Endodermal cell (in vitro differentiated cells): ENCODE results near the gene CDH4. TPM values are rescaled to one million over a fixed set of nuclear protein-coding genes. Genes with fewer than 3 reads are reported as not detected.

Source experiments
- DNase-seq: peaks from one replicate; pipeline ENCODE4 v3.0.0-alpha.2; 2017
- H3K27ac ChIP-seq: 2 replicates; pipeline ENCODE4 v1.5.1; 2013; ENCODE audit warnings: mild to moderate bottlenecking, low read depth, low read length, moderate library complexity
- H3K27me3 ChIP-seq: 2 replicates; pipeline ENCODE4 v1.6.1; 2013; ENCODE audit warnings: mild to moderate bottlenecking, low read length, moderate library complexity; ENCODE audit not compliant: insufficient read depth, control insufficient read depth, poor library complexity, severe bottlenecking
- H3K36me3 ChIP-seq: 2 replicates; pipeline ENCODE4 v1.7.0; 2013; ENCODE audit warnings: mild to moderate bottlenecking, low read length, moderate library complexity; ENCODE audit not compliant: control insufficient read depth, insufficient read depth
- H3K4me1 ChIP-seq: one replicate; pipeline ENCODE4 v1.7.0; 2013; ENCODE audit warnings: low read length; ENCODE audit not compliant: control insufficient read depth, insufficient read depth
- H3K4me3 ChIP-seq: 2 replicates; pipeline ENCODE4 v1.5.1; 2013; ENCODE audit warnings: mild to moderate bottlenecking, low read length, moderate library complexity
- H3K9ac ChIP-seq: 2 replicates; pipeline ENCODE4 v1.6.1; 2013; ENCODE audit warnings: mild to moderate bottlenecking, low read length, moderate library complexity; ENCODE audit not compliant: poor library complexity, severe bottlenecking; ENCODE audit errors: extremely low read depth
- H3K9me3 ChIP-seq: 2 replicates; pipeline ENCODE4 v1.6.1; 2013; ENCODE audit warnings: mild to moderate bottlenecking, low read length, moderate library complexity; ENCODE audit not compliant: control insufficient read depth
- H3K27ac Mint-ChIP-seq: 2 replicates; pipeline ENCODE4 v1.8.0; 2020; ENCODE audit warnings: mixed read lengths
- H3K27me3 Mint-ChIP-seq: 2 replicates; pipeline ENCODE4 v1.8.0; 2021; ENCODE audit warnings: mild to moderate bottlenecking, mixed read lengths; ENCODE audit not compliant: insufficient read depth
- H3K36me3 Mint-ChIP-seq: 2 replicates; pipeline ENCODE4 v1.8.0; 2020; ENCODE audit warnings: low read depth, mixed read lengths
- H3K4me1 Mint-ChIP-seq: 2 replicates; pipeline ENCODE4 v1.8.0; 2020; ENCODE audit warnings: mixed read lengths
- H3K4me3 Mint-ChIP-seq: 2 replicates; pipeline ENCODE4 v1.8.0; 2020; ENCODE audit warnings: mild to moderate bottlenecking, moderate library complexity, mixed read lengths
- H3K9me3 Mint-ChIP-seq: 2 replicates; pipeline ENCODE4 v1.8.0; 2020; ENCODE audit warnings: mild to moderate bottlenecking, mixed read lengths
- WGBS, 2 experiments: methylation state at CpG; one replicate each; pipeline versions ENCODE4 v1.1.5 to v1.1.7; 2013; ENCODE audit warnings: missing lambda C conversion rate in 2 of 2, mixed read lengths in 1 of 2; ENCODE audit not compliant: insufficient coverage in 1 of 2, insufficient read length in 1 of 2; 5-methylcytosine and 5-hydroxymethylcytosine counted together
- total RNA-seq, 2 donors: library from RNA; stranded (reverse); fragmentation: NEBNext Ultra II Directional in 1 of 2; extraction: Animal tissue kit (Norgen Biotek cat#: 25700) in 1 of 2; gene quantifications; 2 replicates in 1 of 2; 3 replicates in 1 of 2; pipeline ENCODE4 v1.2.1, GENCODE V29; 2021
- TF ChIP-seq, protein P1 (sequence below): fragments of 200-600 bp; sonication (generic); conservative IDR thresholded peaks from 2 replicates; pipeline ENCODE4 v1.5.0; 2021; ENCODE audit warnings: antibody characterized with exemption, mild to moderate bottlenecking

The CDH4 gene
- total RNA-seq, 2 donors from 2014 or later = 1.8 to 5.8 TPM

DNA sequence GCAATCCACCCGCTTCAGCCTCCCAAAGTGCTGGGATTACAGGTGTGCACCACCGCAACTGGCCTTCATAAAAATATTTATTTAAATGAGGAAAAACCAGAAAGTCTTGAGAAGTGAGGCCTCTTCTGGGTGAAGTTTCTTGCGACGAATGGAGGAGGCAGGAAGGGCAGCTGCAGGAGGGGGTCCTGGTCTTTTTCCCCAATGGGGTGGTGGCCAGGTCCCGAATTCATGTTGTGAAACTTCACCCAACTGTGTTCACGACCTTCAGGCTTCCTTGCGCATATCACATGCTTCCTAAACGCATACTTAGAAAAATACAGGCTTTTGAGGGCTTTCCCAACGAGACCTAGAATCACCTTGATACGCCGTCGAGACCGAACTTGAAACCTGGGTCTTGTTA is 145.1 kb downstream of the CDH4 start:
- H3K4me3 ChIP-seq = no peak overlapping the region
- H3K9ac ChIP-seq = no peak overlapping the region
- H3K9me3 ChIP-seq = no peaks in the 10 kb centered on the region
- no peaks in the 10 kb centered on the region for H3K27me3 ChIP-seq
- TF ChIP-seq, protein P1, sequence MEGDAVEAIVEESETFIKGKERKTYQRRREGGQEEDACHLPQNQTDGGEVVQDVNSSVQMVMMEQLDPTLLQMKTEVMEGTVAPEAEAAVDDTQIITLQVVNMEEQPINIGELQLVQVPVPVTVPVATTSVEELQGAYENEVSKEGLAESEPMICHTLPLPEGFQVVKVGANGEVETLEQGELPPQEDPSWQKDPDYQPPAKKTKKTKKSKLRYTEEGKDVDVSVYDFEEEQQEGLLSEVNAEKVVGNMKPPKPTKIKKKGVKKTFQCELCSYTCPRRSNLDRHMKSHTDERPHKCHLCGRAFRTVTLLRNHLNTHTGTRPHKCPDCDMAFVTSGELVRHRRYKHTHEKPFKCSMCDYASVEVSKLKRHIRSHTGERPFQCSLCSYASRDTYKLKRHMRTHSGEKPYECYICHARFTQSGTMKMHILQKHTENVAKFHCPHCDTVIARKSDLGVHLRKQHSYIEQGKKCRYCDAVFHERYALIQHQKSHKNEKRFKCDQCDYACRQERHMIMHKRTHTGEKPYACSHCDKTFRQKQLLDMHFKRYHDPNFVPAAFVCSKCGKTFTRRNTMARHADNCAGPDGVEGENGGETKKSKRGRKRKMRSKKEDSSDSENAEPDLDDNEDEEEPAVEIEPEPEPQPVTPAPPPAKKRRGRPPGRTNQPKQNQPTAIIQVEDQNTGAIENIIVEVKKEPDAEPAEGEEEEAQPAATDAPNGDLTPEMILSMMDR = no peak
- no peaks in the 10 kb centered on the region for H3K4me1 ChIP-seq
- WGBS, 2 experiments = 89 to 91% methylated on average over 12 to 13 of the region's 13 CpGs
- H3K27me3 Mint-ChIP-seq = peaks cover 22% of the 10 kb centered on the region
- H3K27ac Mint-ChIP-seq = no peak overlapping the region
- H3K4me3 Mint-ChIP-seq = no peak overlapping the region
- no peak for DNase-seq
- no peaks in the 10 kb centered on the region for H3K9me3 Mint-ChIP-seq
- no peaks in the 10 kb centered on the region for H3K36me3 Mint-ChIP-seq
- no peaks in the 10 kb centered on the region for H3K36me3 ChIP-seq
- peaks cover 3% of the 10 kb centered on the region for H3K4me1 Mint-ChIP-seq
- H3K27ac ChIP-seq = no peak overlapping the region

DNA sequence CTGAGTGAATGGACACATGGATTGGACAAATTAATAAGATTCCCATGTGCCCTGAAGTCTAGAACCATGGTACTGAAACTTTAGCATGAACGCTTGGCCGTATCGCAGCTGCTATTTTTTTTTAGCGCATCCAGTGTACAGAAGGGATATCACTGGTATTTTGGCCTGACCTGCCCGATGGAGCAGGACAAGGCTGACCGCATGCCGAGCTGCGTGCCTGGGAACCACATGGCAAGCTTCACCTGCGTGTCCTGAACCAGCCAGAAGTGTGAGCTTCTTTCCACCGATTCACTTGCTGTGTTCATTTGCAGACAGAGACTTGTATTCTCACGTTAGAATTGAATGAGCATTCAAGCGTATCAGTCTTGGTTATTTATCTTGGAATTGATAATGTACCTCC is 145.7 kb downstream of the CDH4 start:
- H3K27me3 Mint-ChIP-seq = peaks cover 23% of the 10 kb centered on the region
- no peaks in the 10 kb centered on the region for H3K36me3 Mint-ChIP-seq
- H3K4me3 Mint-ChIP-seq = no peak overlapping the region
- Histone ChIP-seq H3K4me1 (no peaks in the 10 kb centered on the region), H3K9ac (no peak overlapping the region), H3K9me3 (no peaks in the 10 kb centered on the region), H3K27ac (no peak overlapping the region), H3K36me3 (no peaks in the 10 kb centered on the region), H3K4me3 (no peak overlapping the region), H3K27me3 (no peaks in the 10 kb centered on the region)
- TF ChIP-seq, protein P1 = no peak
- no peak overlapping the region for H3K27ac Mint-ChIP-seq
- H3K9me3 Mint-ChIP-seq = no peaks in the 10 kb centered on the region
- peaks cover 3% of the 10 kb centered on the region for H3K4me1 Mint-ChIP-seq
- 93 to 96% methylated on average over 11 to 12 of the region's 12 CpGs for WGBS, 2 experiments
- DNase-seq = no peak

DNA sequence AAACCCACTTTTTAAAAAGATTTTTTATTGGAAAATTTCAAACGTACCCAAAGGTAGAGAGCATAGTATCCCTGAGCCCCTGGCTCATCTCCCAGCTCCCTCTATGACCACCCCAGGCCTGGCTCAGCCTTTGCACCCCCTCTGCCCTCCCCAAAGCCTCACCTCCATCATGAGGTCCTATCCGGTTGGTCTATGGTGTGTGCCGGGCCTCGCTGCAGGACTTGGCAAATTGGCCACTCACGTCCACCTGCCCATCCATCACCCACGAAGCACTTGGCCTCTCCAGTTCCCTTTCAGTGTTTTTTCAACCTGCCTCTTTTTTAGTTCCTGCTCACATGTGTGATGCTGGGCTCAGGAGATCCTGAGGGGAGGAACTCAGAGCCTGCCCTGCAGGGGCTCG is 147.4 kb downstream of the CDH4 start:
- Mint-ChIP-seq H3K27ac (no peak overlapping the region), H3K4me3 (no peak overlapping the region), H3K9me3 (no peaks in the 10 kb centered on the region), H3K27me3 (peaks cover 27% of the 10 kb centered on the region), H3K36me3 (no peaks in the 10 kb centered on the region), H3K4me1 (peaks cover 6% of the 10 kb centered on the region)
- Histone ChIP-seq H3K9ac (no peak overlapping the region), H3K4me1 (no peaks in the 10 kb centered on the region), H3K27me3 (no peaks in the 10 kb centered on the region), H3K36me3 (no peaks in the 10 kb centered on the region), H3K27ac (no peak overlapping the region), H3K4me3 (no peak overlapping the region), H3K9me3 (no peaks in the 10 kb centered on the region)
- 93 to 98% methylated on average over 5 to 7 of the region's 7 CpGs for WGBS, 2 experiments
- DNase-seq = no peak
- TF ChIP-seq, protein P1 = no peak
